Measurements from ENCODE around the gene BUB1B.
"Not testable (repeated sequence)": the region's sequence is repeated elsewhere in the genome, so short reads cannot be mapped to it uniquely, and the experiment has no call there.

The BUB1B gene

GRCh38 chr15:40136470-40137302 lies 24.2 kb upstream of the BUB1B start:
- no peak for DNase-seq

- DNase-seq: no peak
Measured at GRCh38 chr15:40137303-40138200, 23.3 kb upstream of the BUB1B start.

GRCh38 chr15:40138201-40138570 lies 22.7 kb upstream of the BUB1B start:
- DNase-seq: not testable (repeated sequence)

DNA sequence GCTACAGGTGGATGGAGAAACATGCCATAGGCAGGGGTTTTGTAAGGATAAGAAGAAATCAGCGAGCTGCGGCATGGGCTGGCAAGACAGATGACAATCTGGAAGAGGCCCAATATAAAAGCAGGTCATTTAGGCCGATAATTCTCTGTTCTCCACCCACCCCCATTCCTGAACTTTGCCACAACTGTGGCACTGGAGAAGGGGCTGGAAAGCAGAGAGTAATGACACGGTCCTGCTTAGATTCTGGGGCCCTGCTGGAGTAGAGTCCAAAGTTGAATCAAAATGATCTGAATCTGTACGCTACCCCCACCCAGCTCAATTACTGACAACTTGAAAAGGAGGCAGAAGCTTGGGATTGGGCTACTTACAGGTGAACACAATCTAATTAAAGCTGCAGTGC lies 18.4 kb upstream of the BUB1B start:
- DNase-seq: no peak

DNA sequence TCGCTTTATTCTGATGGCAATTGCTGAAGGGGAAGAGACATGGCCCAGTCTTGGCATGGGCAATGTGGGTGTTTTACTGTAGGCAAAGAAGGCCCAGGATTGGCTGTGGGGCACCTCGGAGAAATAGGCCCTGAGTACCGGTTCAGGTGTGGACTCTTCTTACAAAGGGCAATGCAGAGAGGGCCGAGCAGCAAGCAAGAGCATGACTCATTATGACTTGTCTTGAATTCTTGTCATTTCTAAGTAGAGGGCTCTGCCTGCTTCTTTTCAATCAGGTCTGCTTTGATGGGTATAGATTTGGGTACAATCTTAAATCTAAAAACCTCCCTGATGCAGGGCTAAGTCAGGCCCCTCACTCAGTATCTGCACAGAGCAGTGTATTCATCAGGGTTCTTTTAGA lies 14.8 kb upstream of the BUB1B start:
- DNase-seq: no peak

DNA sequence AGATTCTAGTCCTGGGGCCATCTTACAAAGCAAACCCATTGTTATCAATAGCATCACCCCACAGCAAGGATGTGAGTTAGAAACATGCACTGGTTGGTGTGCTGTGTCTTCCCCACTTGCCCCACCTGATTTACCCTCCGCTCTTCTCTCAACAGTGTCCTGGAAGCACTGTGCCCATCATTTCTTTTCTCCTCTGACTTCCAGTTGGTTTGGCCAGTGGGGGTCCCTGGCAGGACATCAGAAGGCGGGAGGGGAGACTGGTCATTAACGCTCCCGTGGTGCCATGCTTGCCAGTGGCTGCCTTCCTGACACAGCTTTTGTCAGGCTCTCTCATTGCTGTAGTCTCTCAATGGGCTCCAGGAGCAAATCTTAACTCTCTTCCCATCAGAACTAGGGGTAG lies 11.5 kb upstream of the BUB1B start:
- DNase-seq: no peak

- no peak for DNase-seq
Measured at GRCh38 chr15:40150163-40150925, 10.5 kb upstream of the BUB1B start.

DNA sequence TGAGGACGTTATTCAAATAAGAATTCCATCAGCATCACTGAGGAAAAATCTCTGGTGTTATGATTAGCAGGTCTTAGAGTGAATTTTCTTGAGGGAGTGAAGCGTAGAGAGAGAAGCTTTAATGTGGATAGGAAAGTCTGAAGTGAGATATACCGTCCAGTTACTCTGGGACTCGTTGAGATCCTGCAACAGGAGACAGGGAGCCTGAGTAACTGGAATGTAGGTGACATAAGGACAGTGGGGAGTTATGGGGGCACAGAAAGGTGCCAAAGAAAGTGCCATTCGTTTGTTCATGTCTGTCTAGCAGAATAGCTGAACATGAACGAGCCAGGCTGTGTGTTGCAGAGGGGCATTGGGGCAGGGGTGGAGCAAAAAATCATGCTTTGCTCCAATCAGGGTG lies 9.4 kb upstream of the BUB1B start:
- no peak for DNase-seq

DNA sequence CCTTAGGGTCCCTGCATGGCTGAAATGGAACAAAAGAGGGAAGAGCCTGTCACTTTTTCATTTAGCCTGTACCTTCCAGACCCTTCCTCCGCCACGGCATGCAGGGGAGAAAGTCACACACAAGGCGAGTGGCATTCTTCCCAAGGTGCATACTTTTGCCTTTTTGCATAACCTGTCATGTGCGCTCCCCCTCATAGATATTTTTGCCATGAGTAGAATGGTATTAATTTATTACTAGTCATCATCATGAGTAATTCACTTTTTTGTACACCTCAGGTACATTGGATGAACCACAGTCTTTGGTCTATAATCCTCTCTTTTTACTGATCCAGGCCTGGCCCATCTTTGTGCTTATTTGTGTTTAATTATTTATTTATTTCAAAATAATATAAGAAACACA lies 8.9 kb upstream of the BUB1B start:
- DNase-seq: no peak

GRCh38 chr15:40154821-40155220 lies 6.0 kb upstream of the BUB1B start:
- DNase-seq: not testable (repeated sequence)

GRCh38 chr15:40155270-40155910 lies 5.5 kb upstream of the BUB1B start:
- no peak for DNase-seq

DNA sequence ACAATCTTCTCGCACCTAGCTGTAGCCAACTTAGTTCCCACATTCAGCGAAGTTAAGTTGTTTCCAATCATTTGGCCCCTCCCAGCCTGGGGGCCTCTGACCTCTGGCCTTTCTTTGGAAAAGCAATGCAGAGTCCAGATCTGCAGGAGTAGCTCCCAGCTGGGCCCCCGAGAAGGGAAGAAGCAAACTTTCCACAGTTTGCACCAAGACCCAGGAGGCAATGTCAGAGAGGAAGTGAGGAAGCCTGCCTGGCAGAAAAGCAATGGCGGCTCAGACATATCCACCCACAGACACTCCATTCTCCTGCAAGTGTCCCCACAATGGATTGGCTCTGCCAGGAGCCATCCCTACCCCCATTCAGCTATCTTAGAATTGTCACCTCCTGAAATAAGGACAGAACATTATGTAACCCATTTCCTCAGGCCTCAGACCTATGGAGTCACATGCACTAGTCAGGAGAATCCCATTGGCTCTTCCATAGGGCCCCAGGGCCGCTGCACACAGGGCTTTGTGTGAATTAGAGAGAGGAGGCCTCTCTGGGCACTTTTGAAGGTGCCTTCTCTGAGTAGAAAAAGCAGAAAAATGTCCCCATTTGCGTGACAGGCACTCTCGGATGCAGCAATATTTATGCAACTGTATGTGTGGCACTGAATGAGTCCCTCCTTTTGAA lies 3.0 kb upstream of the BUB1B start:
- DNase-seq: no peak

- DNase-seq: no peak
Measured at GRCh38 chr15:40160021-40160420, 848 bp upstream of the BUB1B start.

GRCh38 chr15:40161693-40162391 lies 973 bp downstream of the BUB1B start:
- DNase-seq: no peak

GRCh38 chr15:40162552-40162951 lies 1.7 kb downstream of the BUB1B start:
- DNase-seq: no peak

DNA sequence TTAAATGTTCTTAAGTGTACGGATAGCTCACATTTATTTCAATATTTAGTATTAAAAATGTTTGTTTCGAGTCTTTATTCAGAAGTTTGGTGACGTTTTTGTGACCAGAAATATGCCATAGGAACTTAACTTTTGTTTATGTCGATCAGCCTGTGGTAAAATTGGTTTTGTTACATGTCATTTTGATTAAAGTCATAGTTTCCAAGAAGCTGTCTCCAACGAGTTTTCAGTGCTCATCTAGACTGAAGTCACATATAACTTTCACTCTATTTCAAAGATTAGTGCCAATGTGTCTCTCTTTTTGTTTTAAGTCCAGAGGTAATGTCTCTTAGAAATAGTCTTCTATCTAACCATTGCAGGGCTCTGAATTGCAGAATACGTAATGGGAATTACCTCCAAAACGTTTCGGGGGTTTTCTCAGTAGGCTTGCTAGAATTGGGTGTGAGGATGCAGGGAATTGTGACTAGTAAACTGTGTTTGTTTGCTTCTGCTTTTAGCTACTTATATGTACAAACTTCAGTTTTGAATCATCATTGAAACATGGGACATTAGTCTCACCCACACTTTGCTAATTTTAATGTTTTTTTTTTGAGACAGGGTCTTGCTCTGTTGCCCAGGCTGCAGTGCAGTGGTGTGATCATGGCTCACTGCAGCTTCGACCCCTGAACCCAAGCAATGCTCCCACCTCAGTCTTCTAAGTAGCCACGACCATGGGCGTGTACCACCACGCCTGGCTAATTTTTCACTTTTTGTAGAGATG lies 3.0 kb downstream of the BUB1B start:
- no peak for DNase-seq

GRCh38 chr15:40167374-40167773 lies 6.5 kb downstream of the BUB1B start:
- not testable (repeated sequence) for DNase-seq

GRCh38 chr15:40175160-40175559 lies 14.3 kb downstream of the BUB1B start:
- DNase-seq: no peak

- no peak for DNase-seq
Measured at GRCh38 chr15:40182358-40183029, 21.6 kb downstream of the BUB1B start.

Measured in NK-92 treated with Interleukin-12 subunit alpha and Interleukin-12 subunit beta, amount 100 ng/mL, for 24 hours (cell line).